ENCODE data around the gene IFT74. TPM values are rescaled to one million over a fixed set of nuclear protein-coding genes. Genes with fewer than 3 reads are reported as not detected.
"Not testable (repeated sequence)": the region's sequence is repeated elsewhere in the genome, so short reads cannot be mapped to it uniquely, and the experiment has no call there.

The IFT74 gene
- total and polyA plus RNA-seq, 2 of the 13 experiments (the other 11 are each of a cell fraction or from before 2014, with no cell fraction given), result 4.2 to 12.3 TPM

DNA sequence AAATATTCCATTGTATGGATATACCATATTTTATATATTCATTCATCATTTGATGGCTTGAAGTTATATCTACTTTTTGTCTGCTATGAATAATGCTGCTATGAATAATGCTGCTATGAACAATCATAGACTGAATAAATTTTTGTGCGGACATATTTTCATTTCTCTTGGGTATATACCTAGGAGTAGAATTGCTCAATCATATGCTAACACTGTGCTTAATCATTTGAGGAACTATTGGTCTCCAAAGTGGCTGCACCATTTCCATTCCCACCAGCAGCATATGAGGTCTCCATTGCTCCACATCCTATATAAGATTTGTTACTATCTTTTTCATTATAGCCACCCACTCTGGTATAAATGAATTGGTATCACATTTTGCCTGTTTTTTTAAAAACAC lies 134.5 kb downstream of the IFT74 start:
- no peak overlapping the region for H3K9ac ChIP-seq (ENCODE audit: insufficient read depth, low read depth, low read length)
- BruUV-seq (replicated peaks), result no TSS peak
- ATAC-seq (no peak), FAIRE-seq (no peak), DNase-seq (ENCODE audit: low spot score) (no peak)
- no peak overlapping the region for H2AFZ ChIP-seq (ENCODE audit: low read length)
- ChIA-PET POLR2A (no interaction called here), CTCF (ENCODE audit: low intra/inter-chr PET ratio, low total read pairs) (no interaction called here)
- H3K4me2 ChIP-seq (ENCODE audit: low read depth, low read length), result no peak overlapping the region
- intact Hi-C loops (cut with micrococcal nuclease; ENCODE audit: unreplicated experiment), result no loop called here
- no peak overlapping the region for H3K4me3 ChIP-seq (replicated peaks in 1 of 3; ENCODE audit: insufficient read depth in 1 of 3, low read depth in 2 of 3, low read length in 3 of 3)
- H3K27me3 ChIP-seq (ENCODE audit: control insufficient read depth in 1 of 2, insufficient read depth in 2 of 2, low read length in 2 of 2), result no peaks in the 10 kb centered on the region
- no peaks in the 10 kb centered on the region for H3K79me2 ChIP-seq (ENCODE audit: insufficient read depth, low read length)
- H3K27ac ChIP-seq (ENCODE audit: extremely low read length, insufficient read depth, low read length), result no peak overlapping the region
- in situ Hi-C loops (cut with HindIII; ENCODE audit: extremely low pct_ligation_motif_present, low pct_unique_long_range_greater_than_20kb), result no loop called here
- TF ChIP-seq KLF15 (CRISPR knock-in tag; IDR thresholded peaks at IDR 0.05; ENCODE audit: borderline replicate concordance) (no peak), HNRNPK (IDR thresholded peaks at IDR 0.05; ENCODE audit: low read depth, low read length, poor library complexity, severe bottlenecking) (no peak), SP4 (CRISPR knock-in tag; IDR thresholded peaks at IDR 0.05) (no peak), ZNF33A (CRISPR knock-in tag; IDR thresholded peaks at IDR 0.05; ENCODE audit: borderline replicate concordance) (no peak), ZNF780A (CRISPR knock-in tag; IDR thresholded peaks at IDR 0.05) (no peak), ZNF816 (CRISPR knock-in tag; IDR thresholded peaks at IDR 0.05; ENCODE audit: borderline replicate concordance) (no peak), CAMTA2 (CRISPR knock-in tag; IDR thresholded peaks at IDR 0.05; ENCODE audit: borderline replicate concordance) (no peak), TCF12 (IDR thresholded peaks at IDR 0.05) (no peak), TCF12 (CRISPR knock-in tag; IDR thresholded peaks at IDR 0.05) (no peak), WIZ (CRISPR knock-in tag; IDR thresholded peaks at IDR 0.05) (no peak), NR1H2 (CRISPR knock-in tag; IDR thresholded peaks at IDR 0.05; ENCODE audit: borderline replicate concordance, low read depth) (no peak), SP1 (IDR thresholded peaks at IDR 0.05) (no peak), SP1 (CRISPR knock-in tag; IDR thresholded peaks at IDR 0.05) (no peak), HMG20B (CRISPR knock-in tag; conservative IDR thresholded peaks at IDR 0.05) (no peak)
- TF ChIP-seq, protein P1, sequence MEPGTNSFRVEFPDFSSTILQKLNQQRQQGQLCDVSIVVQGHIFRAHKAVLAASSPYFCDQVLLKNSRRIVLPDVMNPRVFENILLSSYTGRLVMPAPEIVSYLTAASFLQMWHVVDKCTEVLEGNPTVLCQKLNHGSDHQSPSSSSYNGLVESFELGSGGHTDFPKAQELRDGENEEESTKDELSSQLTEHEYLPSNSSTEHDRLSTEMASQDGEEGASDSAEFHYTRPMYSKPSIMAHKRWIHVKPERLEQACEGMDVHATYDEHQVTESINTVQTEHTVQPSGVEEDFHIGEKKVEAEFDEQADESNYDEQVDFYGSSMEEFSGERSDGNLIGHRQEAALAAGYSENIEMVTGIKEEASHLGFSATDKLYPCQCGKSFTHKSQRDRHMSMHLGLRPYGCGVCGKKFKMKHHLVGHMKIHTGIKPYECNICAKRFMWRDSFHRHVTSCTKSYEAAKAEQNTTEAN (CRISPR knock-in tag; conservative IDR thresholded peaks at IDR 0.05), result no peak
- TF ChIP-seq, protein P2, sequence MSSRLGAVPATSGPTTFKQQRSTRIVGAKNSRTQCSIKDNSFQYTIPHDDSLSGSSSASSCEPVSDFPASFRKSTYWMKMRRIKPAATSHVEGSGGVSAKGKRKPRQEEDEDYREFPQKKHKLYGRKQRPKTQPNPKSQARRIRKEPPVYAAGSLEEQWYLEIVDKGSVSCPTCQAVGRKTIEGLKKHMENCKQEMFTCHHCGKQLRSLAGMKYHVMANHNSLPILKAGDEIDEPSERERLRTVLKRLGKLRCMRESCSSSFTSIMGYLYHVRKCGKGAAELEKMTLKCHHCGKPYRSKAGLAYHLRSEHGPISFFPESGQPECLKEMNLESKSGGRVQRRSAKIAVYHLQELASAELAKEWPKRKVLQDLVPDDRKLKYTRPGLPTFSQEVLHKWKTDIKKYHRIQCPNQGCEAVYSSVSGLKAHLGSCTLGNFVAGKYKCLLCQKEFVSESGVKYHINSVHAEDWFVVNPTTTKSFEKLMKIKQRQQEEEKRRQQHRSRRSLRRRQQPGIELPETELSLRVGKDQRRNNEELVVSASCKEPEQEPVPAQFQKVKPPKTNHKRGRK (CRISPR knock-in tag; IDR thresholded peaks at IDR 0.05), result no peak
- no peaks in the 10 kb centered on the region for H3K36me3 ChIP-seq (replicated peaks in 1 of 2; ENCODE audit: control insufficient read depth in 1 of 2, insufficient read depth in 2 of 2, low read length in 2 of 2)
- 100% methylated on average over 1 of the region's 1 CpG for WGBS (ENCODE audit: low lambda C conversion rate)
- H4K20me1 ChIP-seq (ENCODE audit: insufficient read depth, low read length), result no peaks in the 10 kb centered on the region
- H3K4me1 ChIP-seq (ENCODE audit: insufficient read depth, low read length), result no peaks in the 10 kb centered on the region
- no peaks in the 10 kb centered on the region for H3K9me3 ChIP-seq (ENCODE audit: low read length)

DNA sequence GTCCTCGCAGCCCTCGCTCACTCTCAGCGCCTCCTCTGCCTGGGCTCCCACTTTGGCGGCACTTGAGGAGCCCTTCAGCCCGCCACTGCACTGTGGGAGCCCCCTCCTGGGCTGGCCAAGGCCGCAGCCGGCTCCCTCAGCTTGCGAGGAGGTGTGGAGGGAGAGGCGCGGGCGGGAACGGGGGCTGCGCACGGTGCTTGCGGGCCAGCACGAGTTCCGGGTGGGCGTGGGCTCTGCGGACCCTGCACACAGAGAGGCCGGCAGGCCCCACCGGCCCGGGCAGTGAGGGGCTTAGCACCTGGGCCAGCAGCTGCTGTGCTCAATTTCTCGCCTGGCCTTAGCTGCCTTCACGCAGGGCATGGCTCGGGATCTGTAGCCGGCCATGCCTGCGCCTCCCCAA lies 136.3 kb downstream of the IFT74 start:
- intact Hi-C loops (cut with micrococcal nuclease; ENCODE audit: unreplicated experiment); DNase-seq (ENCODE audit: low spot score); H3K79me2 ChIP-seq (ENCODE audit: insufficient read depth, low read length); CTCF ChIA-PET (ENCODE audit: low intra/inter-chr PET ratio, low total read pairs); H3K4me1 ChIP-seq (ENCODE audit: insufficient read depth, low read length); BruUV-seq (replicated peaks); H3K9ac ChIP-seq (ENCODE audit: insufficient read depth, low read depth, low read length); H3K27me3 ChIP-seq (ENCODE audit: control insufficient read depth in 1 of 2, insufficient read depth in 2 of 2, low read length in 2 of 2); H3K9me3 ChIP-seq (ENCODE audit: low read length); H3K4me2 ChIP-seq (ENCODE audit: low read depth, low read length); H3K4me3 ChIP-seq (replicated peaks in 1 of 3; ENCODE audit: insufficient read depth in 1 of 3, low read depth in 2 of 3, low read length in 3 of 3); H2AFZ ChIP-seq (ENCODE audit: low read length); H3K36me3 ChIP-seq (replicated peaks in 1 of 2; ENCODE audit: control insufficient read depth in 1 of 2, insufficient read depth in 2 of 2, low read length in 2 of 2); ATAC-seq; FAIRE-seq; in situ Hi-C loops (cut with HindIII; ENCODE audit: extremely low pct_ligation_motif_present, low pct_unique_long_range_greater_than_20kb); POLR2A ChIA-PET; H4K20me1 ChIP-seq (ENCODE audit: insufficient read depth, low read length); H3K27ac ChIP-seq (ENCODE audit: extremely low read length, insufficient read depth, low read length): not testable (repeated sequence)
- WGBS (ENCODE audit: low lambda C conversion rate), result 49% methylated on average over 5 of the region's 27 CpGs

Measured in HepG2 (cell line).